BLaER1 (cell line): Measurements from ENCODE around the gene WNK3.

Source experiments
- H3K27ac ChIP-seq: shearing (Covaris generic); formaldehyde crosslinking; 2 replicates; pipeline ENCODE4 v1.8.1; 2022
- H3K27me3 ChIP-seq: shearing (Covaris generic); formaldehyde crosslinking; 2 replicates; pipeline ENCODE4 v1.8.1; 2022
- H3K36me3 ChIP-seq: shearing (Covaris generic); formaldehyde crosslinking; 2 replicates; pipeline ENCODE4 v1.8.1; 2022
- H3K4me1 ChIP-seq: shearing (Covaris generic); formaldehyde crosslinking; 2 replicates; pipeline ENCODE4 v1.8.1; 2022
- H3K4me2 ChIP-seq: shearing (Covaris generic); formaldehyde crosslinking; 2 replicates; pipeline ENCODE4 v1.8.1; 2022
- H3K4me3 ChIP-seq: shearing (Covaris generic); formaldehyde crosslinking; 2 replicates; pipeline ENCODE4 v1.8.1; 2022
- H3K9ac ChIP-seq: shearing (Covaris generic); formaldehyde crosslinking; 2 replicates; pipeline ENCODE4 v1.8.1; 2022
- H3K9me3 ChIP-seq: shearing (Covaris generic); formaldehyde crosslinking; 2 replicates; pipeline ENCODE4 v1.8.1; 2022
- H4K20me1 ChIP-seq: shearing (Covaris generic); formaldehyde crosslinking; 2 replicates; pipeline ENCODE4 v1.8.1; 2022
- Cebpa-rat ChIP-seq: shearing (Covaris generic); IDR thresholded peaks from 2 replicates; pipeline ENCODE4 v1.8.1; 2022

Gene WNK3

DNA sequence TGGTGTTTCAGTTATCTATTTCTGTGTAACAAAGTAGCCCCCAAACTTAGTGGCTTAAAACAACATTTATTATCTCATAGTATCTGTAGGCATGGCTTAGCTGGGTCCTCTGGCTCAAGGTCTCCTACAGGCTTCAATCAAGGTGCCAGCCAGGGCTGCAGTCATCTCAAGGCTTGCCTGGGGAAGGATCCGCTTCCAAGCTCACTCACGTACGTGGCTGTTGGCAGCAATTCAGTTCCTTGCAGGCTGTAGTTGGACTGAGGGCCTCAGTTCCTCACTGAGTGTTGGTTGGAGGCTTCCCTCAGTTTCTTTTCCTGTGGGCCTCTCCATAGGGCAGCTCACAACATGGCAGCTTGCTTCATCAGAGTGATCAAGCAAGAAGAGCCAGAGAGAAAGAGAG lies 184.1 kb downstream of the WNK3 start:
- H3K9me3 ChIP-seq, result no peaks in the 10 kb centered on the region
- no peak overlapping the region for H3K4me3 ChIP-seq
- peaks cover 59% of the 10 kb centered on the region for H4K20me1 ChIP-seq
- H3K9ac ChIP-seq, result no peak overlapping the region
- H3K27me3 ChIP-seq, result peaks cover 88% of the 10 kb centered on the region
- H3K36me3 ChIP-seq, result peaks cover 32% of the 10 kb centered on the region
- no peaks in the 10 kb centered on the region for H3K4me1 ChIP-seq
- H3K4me2 ChIP-seq, result no peak overlapping the region
- no peak for TF ChIP-seq Cebpa-rat
- H3K27ac ChIP-seq, result no peak overlapping the region

DNA sequence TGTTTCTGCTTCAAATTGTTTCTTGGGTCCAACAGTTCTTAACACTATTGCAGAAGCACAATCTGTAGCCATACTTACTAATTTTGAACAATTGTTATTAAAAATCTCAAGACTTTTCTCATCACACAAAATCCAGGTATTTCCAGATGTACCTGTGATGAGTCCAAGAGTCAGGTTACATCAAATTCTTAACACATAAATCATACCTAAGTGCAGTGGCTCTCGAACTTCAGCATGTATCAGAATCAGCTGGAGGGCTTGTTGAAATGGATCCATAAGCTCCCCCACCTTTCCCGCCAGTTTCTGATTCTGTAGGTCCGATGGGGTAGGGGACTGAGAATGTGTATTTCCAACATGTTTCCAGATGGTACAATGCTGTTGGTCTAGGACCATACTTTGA lies 185.4 kb downstream of the WNK3 start:
- H3K36me3 ChIP-seq, result peaks cover 32% of the 10 kb centered on the region

DNA sequence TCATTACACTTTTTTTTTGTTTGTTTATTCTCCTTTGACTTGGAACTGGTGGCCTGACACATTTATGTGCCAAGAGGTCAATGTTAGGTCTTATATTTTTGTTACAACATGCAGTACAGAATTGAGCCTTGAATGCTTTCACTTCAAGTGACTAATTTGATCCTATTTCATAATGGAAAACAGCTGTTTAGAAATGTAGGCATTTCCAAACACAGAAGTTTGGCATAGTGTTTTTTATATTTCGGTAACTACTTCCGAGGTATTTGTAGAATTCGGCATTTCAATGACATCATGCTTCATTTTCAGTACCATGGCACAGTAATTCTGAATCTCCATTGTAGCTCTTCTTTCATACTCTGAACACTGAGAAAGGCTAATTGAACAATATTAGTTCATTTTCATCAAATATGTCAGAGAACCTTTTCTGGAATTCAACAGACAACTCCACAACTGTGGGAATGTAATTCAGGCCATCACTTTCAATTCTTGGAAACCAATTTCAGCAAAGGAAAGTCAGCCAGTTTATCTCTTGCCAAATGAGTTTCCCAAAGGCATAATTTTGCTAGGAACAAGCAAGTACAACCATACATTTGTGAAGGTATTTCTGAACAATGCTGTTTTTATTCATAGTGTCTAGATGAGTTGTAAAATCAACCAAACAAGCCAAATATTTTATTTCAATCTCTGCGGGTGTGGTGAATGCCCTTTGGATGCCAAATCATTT lies 186.2 kb downstream of the WNK3 start:
- Histone ChIP-seq H3K4me3 (no peak overlapping the region), H3K9ac (no peak overlapping the region), H3K36me3 (peaks cover 25% of the 10 kb centered on the region), H3K4me1 (no peaks in the 10 kb centered on the region), H3K27ac (no peak overlapping the region), H3K4me2 (no peak overlapping the region), H3K9me3 (no peaks in the 10 kb centered on the region), H3K27me3 (peaks cover 88% of the 10 kb centered on the region), H4K20me1 (peaks cover 38% of the 10 kb centered on the region)
- no peak for TF ChIP-seq Cebpa-rat

More for the DNA sequence above, 185.4 kb downstream of the WNK3 start:
- H3K4me1 ChIP-seq, result no peaks in the 10 kb centered on the region
- no peak overlapping the region for H3K4me3 ChIP-seq
- H4K20me1 ChIP-seq, result peaks cover 45% of the 10 kb centered on the region
- H3K4me2 ChIP-seq, result no peak overlapping the region
- peaks cover 88% of the 10 kb centered on the region for H3K27me3 ChIP-seq
- H3K9ac ChIP-seq, result no peak overlapping the region
- no peak for TF ChIP-seq Cebpa-rat
- H3K27ac ChIP-seq, result no peak overlapping the region
- H3K9me3 ChIP-seq, result no peaks in the 10 kb centered on the region

DNA sequence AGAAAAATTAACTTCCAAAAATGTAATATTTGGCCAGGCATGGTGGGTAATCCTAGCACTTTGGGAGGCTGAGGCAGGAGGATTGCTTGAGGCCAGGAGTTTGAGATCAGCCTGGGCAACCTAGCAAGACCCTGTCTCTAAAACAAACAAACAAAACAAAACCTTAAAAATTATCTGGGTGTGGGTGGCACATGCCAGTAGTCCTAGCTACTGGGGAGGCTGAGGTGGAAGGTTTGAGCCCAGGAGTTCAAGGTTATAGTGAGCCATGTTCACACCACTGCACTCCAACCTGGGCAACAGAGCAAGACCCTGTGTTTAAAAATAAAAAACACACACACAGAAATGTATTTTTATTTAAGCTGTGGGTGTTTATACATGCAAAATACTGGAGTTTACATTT lies 186.8 kb downstream of the WNK3 start:
- Histone ChIP-seq H4K20me1 (peaks cover 36% of the 10 kb centered on the region), H3K4me2 (no peak overlapping the region), H3K36me3 (peaks cover 21% of the 10 kb centered on the region), H3K27me3 (peaks cover 82% of the 10 kb centered on the region), H3K9ac (no peak overlapping the region), H3K27ac (no peak overlapping the region), H3K4me3 (no peak overlapping the region), H3K9me3 (no peaks in the 10 kb centered on the region), H3K4me1 (no peaks in the 10 kb centered on the region)
- no peak for TF ChIP-seq Cebpa-rat

DNA sequence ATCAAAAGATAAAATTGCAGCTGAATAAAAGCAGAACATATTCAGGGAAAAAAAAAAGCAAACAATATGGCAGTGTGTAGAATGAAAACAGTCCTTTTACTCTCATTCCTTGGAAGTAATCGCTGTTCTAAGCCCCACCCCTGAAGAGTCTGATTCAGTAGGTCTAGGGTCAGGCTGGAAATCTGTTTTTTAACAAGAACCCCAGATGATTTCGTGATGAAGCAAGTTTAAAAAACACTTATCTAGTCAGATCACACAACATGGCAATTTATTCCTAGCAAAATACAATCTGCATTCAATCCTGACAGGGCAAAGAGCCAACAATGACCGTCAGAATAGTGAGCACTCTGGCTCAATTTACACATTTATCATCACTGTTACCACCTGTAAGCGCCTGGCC lies 190.9 kb downstream of the WNK3 start:
- H3K4me1 ChIP-seq, result no peaks in the 10 kb centered on the region
- H3K9ac ChIP-seq, result no peak overlapping the region
- no peak for TF ChIP-seq Cebpa-rat
- H3K36me3 ChIP-seq, result no peaks in the 10 kb centered on the region
- peaks cover 8% of the 10 kb centered on the region; the same call in 1 of the 2 replicates for H4K20me1 ChIP-seq
- no peaks in the 10 kb centered on the region for H3K9me3 ChIP-seq
- no peak overlapping the region for H3K4me2 ChIP-seq
- no peak overlapping the region for H3K4me3 ChIP-seq
- peaks cover 52% of the 10 kb centered on the region for H3K27me3 ChIP-seq
- no peak overlapping the region for H3K27ac ChIP-seq

DNA sequence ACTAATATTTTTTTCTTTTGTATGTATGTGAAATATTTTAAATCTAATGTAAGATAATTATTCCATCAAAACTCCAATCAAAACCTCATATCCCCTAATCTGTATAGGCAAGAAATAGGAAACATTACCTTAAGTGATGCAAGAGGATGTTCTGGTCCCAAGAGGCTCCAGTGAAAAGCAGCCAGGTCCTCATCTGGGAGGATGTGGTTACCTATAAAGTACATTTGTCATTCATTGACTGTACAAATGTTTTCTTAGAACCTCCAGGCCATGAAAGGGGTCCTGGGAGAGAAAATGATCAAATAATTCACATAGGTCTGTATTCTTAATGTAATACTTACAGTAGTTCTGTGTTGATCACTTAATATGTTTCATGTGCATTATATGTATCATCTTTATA lies 200.3 kb downstream of the WNK3 start:
- Histone ChIP-seq H3K9ac (no peak overlapping the region), H3K4me1 (peaks cover 7% of the 10 kb centered on the region; the same call in 1 of the 2 replicates), H3K4me3 (no peak overlapping the region), H3K4me2 (no peak overlapping the region), H3K9me3 (no peaks in the 10 kb centered on the region), H3K27ac (no peak overlapping the region), H3K27me3 (peaks cover 49% of the 10 kb centered on the region), H4K20me1 (no peaks in the 10 kb centered on the region; the same call in 1 of the 2 replicates), H3K36me3 (0 out of 2 replicates have a peak, but pooled peaks cover 5% of the 10 kb centered on the region)
- no peak for TF ChIP-seq Cebpa-rat
